Keratinocyte (primary cell): ENCODE data around the gene HOXA6. TPM values are rescaled to one million over a fixed set of nuclear protein-coding genes. Genes with fewer than 3 reads are reported as not detected.

Source experiments
- DNase-seq: peaks from one replicate; pipeline ENCODE4 v3.0.0-alpha.2; 2011; ENCODE audit warnings: low read depth, missing footprints, low spot score
- FAIRE-seq: peaks from 2 replicates; lab custom pipeline; 2011; peaks lifted over from hg19 to GRCh38; lab: Jason Lieb, UNC
- H2AFZ ChIP-seq: 2 replicates; pipeline ENCODE4 v1.6.0; 2012; ENCODE audit warnings: low read length, control low read depth, inconsistent platforms; ENCODE audit not compliant: control insufficient read depth
- H3K27ac ChIP-seq: 2 replicates; pipeline ENCODE4 v1.5.1; 2011; ENCODE audit warnings: low read length; ENCODE audit not compliant: control insufficient read depth, insufficient read depth
- H3K27me3 ChIP-seq: 3 replicates; pipeline ENCODE4 v1.6.0; 2011; ENCODE audit warnings: low read length; ENCODE audit not compliant: control insufficient read depth, insufficient read depth; ENCODE audit errors: extremely low read depth
- H3K36me3 ChIP-seq, 2 experiments: 2 replicates in 1 of 2; 3 replicates in 1 of 2; pipeline ENCODE4 v1.5.1; 2011; ENCODE audit warnings: low read length in 2 of 2, mild to moderate bottlenecking in 1 of 2; ENCODE audit not compliant: control insufficient read depth in 2 of 2, insufficient read depth in 2 of 2; ENCODE audit errors: extremely low read depth in 1 of 2
- H3K4me1 ChIP-seq: 3 replicates; pipeline ENCODE4 v1.5.1; 2011; ENCODE audit warnings: low read length; ENCODE audit not compliant: control insufficient read depth, insufficient read depth; ENCODE audit errors: extremely low read depth
- H3K4me2 ChIP-seq: 3 replicates; pipeline ENCODE4 v1.6.0; 2011; ENCODE audit warnings: low read depth, low read length; ENCODE audit not compliant: control insufficient read depth, insufficient read depth; ENCODE audit errors: extremely low read depth
- H3K4me3 ChIP-seq, 3 experiments: fragments of 200-600 bp in 1 of 3; sonication (generic) in 1 of 3; 2 replicates in 2 of 3; 3 replicates in 1 of 3; pipeline ENCODE4 v1.5.1; 2011 to 2016; ENCODE audit warnings: low read length in 3 of 3, mild to moderate bottlenecking in 3 of 3, control low read depth in 2 of 3, inconsistent platforms in 1 of 3, low read depth in 1 of 3, mixed read lengths in 1 of 3, mixed run types in 1 of 3, moderate library complexity in 1 of 3; ENCODE audit not compliant: control insufficient read depth in 2 of 3, insufficient read depth in 2 of 3; ENCODE audit errors: extremely low read depth in 1 of 3
- H3K79me2 ChIP-seq: 2 replicates; pipeline ENCODE4 v1.6.0; 2012; ENCODE audit warnings: low read length; ENCODE audit not compliant: control insufficient read depth, insufficient read depth
- H3K9ac ChIP-seq: 3 replicates; pipeline ENCODE4 v1.6.0; 2011; ENCODE audit warnings: low read length; ENCODE audit not compliant: control insufficient read depth, insufficient read depth; ENCODE audit errors: extremely low read depth
- H3K9me1 ChIP-seq: 3 replicates; pipeline ENCODE4 v1.6.0; 2011; ENCODE audit warnings: low read length; ENCODE audit not compliant: control insufficient read depth, insufficient read depth; ENCODE audit errors: extremely low read depth
- H3K9me3 ChIP-seq: 2 replicates; pipeline ENCODE4 v1.5.1; 2012; ENCODE audit warnings: low read depth, low read length; ENCODE audit not compliant: control insufficient read depth
- H4K20me1 ChIP-seq: 3 replicates; pipeline ENCODE4 v1.6.0; 2011; ENCODE audit warnings: low read length; ENCODE audit not compliant: control insufficient read depth, insufficient read depth; ENCODE audit errors: extremely low read depth
- CTCF ChIP-seq, 3 experiments: IDR thresholded peaks in 1 of 3; conservative IDR thresholded peaks in 1 of 3; optimal IDR thresholded peaks in 1 of 3; 2 replicates in 2 of 3; 3 replicates in 1 of 3; pipeline versions ENCODE3 to v1.5.1; 2011; ENCODE audit warnings: low read length in 3 of 3, mild to moderate bottlenecking in 3 of 3, moderate library complexity in 2 of 3, control low read depth in 1 of 3, inconsistent platforms in 1 of 3; ENCODE audit not compliant: insufficient read depth in 2 of 3; ENCODE audit errors: extremely low read depth in 1 of 3
- EZH2 ChIP-seq: IDR thresholded peaks from one replicate; pipeline ENCODE4 v1.6.1; 2012; ENCODE audit warnings: inconsistent platforms, mild to moderate bottlenecking, low read length, moderate library complexity
- dilution Hi-C: fragments of 300-500 bp; cut with MboI; formaldehyde crosslinking; loops from one replicate; pipeline ENCODE4 v1.7.0; 2020; ENCODE audit warnings: low sequenced_read_pairs; ENCODE audit not compliant: extremely low pct_ligation_motif_present
- polyA plus RNA-seq, 5 experiments: library from polyadenylated mRNA; depleted of rRNA in 3 of 5; stranded (reverse) in 3 of 5; stranded (forward) in 1 of 5; unstranded in 1 of 5; fragments of >200 nt; gene quantifications; 1 replicate in 1 of 5; 2 replicates in 3 of 5; 3 replicates in 1 of 5; pipeline versions ENCODE4 v1.2.1 to v1.2.3, GENCODE V29; 2011 to 2012; ENCODE audit warnings: missing spikeins in 2 of 5, low read depth in 1 of 5, low replicate concordance in 1 of 5

HOXA6 gene
- polyA plus RNA-seq, 1 donor (not counting 4 experiments of a cell fraction or from before 2014, with no cell fraction given): 0.54 TPM

- peak within 1 kb of the TSS; percentile 74 for H2AFZ ChIP-seq
- H3K4me1 ChIP-seq: peaks cover 49% of the 10 kb centered on the region
- H3K27ac ChIP-seq: peak within 1 kb of the TSS; percentile 79
- no peaks in the 10 kb centered on the region for H3K9me1 ChIP-seq
- peak within 1 kb of the TSS; percentile 81 for H3K9ac ChIP-seq
- no peaks in the 10 kb centered on the region for H3K9me3 ChIP-seq
- H4K20me1 ChIP-seq: no peaks in the 10 kb centered on the region
- no peaks in the 10 kb centered on the region for H3K27me3 ChIP-seq
- TF ChIP-seq EZH2 (no peak), CTCF (optimal IDR thresholded peaks at IDR 0.05 in 1 of 3, IDR thresholded peaks at IDR 0.05 in 1 of 3, conservative IDR thresholded peaks at IDR 0.05 in 1 of 3; ENCODE audit: extremely low read depth in 1 of 3, insufficient read depth in 2 of 3, low read length in 3 of 3) (no peak)
- FAIRE-seq: peak; percentile 39
- peak within 1 kb of the TSS; percentile 97 for H3K4me2 ChIP-seq
- peaks cover 50% of the 10 kb centered on the region for H3K79me2 ChIP-seq
- peaks cover 0 to 17% of the 10 kb centered on the region in 2 experiments for H3K36me3 ChIP-seq
- dilution Hi-C loops: no loop called here
- DNase-seq: no peak
- peak within 1 kb of the TSS; percentile 25 to 79 (median 75) for H3K4me3 ChIP-seq
Observed at GRCh38 chr7:27102581-27103442, 44.8 kb downstream of the HOXA6 start, which contains the start of gene HOXA2. Gene HOXA2, minus strand, starts transcription at chr7:27102683. Its CDS starts 183 bp downstream, at chr7:27102500.

- Histone ChIP-seq H3K9ac (peak overlapping the region; percentile 81), H3K27me3 (no peaks in the 10 kb centered on the region)
- no peak for DNase-seq
Observed at GRCh38 chr7:27101957-27102580, 45.5 kb downstream of the HOXA6 start.

More at GRCh38 chr7:27101957-27102580, 45.5 kb downstream of the HOXA6 start:
- Histone ChIP-seq H2AFZ (peak overlapping the region; percentile 20), H3K36me3 (peaks cover 0 to 17% of the 10 kb centered on the region in 2 experiments), H3K4me1 (peaks cover 49% of the 10 kb centered on the region), H3K4me3 (peak overlapping the region; percentile 25 to 79 (median 75)), H3K4me2 (peak overlapping the region; percentile 97), H4K20me1 (no peaks in the 10 kb centered on the region), H3K9me1 (no peaks in the 10 kb centered on the region), H3K27ac (peak overlapping the region; percentile 79), H3K9me3 (no peaks in the 10 kb centered on the region), H3K79me2 (peaks cover 57% of the 10 kb centered on the region)
- no peak for TF ChIP-seq CTCF (optimal IDR thresholded peaks at IDR 0.05 in 1 of 3, IDR thresholded peaks at IDR 0.05 in 1 of 3, conservative IDR thresholded peaks at IDR 0.05 in 1 of 3; ENCODE audit: extremely low read depth in 1 of 3, insufficient read depth in 2 of 3, low read length in 3 of 3)
- no peak for TF ChIP-seq EZH2
- no peak for FAIRE-seq
- dilution Hi-C loops: no loop called here
